ENCODE results near the gene ZAP70. TPM values are rescaled to one million over a fixed set of nuclear protein-coding genes. Genes with fewer than 3 reads are reported as not detected.

ZAP70 gene
- total RNA-seq, 1 donor from 2014 or later: 3.1 TPM

DNA sequence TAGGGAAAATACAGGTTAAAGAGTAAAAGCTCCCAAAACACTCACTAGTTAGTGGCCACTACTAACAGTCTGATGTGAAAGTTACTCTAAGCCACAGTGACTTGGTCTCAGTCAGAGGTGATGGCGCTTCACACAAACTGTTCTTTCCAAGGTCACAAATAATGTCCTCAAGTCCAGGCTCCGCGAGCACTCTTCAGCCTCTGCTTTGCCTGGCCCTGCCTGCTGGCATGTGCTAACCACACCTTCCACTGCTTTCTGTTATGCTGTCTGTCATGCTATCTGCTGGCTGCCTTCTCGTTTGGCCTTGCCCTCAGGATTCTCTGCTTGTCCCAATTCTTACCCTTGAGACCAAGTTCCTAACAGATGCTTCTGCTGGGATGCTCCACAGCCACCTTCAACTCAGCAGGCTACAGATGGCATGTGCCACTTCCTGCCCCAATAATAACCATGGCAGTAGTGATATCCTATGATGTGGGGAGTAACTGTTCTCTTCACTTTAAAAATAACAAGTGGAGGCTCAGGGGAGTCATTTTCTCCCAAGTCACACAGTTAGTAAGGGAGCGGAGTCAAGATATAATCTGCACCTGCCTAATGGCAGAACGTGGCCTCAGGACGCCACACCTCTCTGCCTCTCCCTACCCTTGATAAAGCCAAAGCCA is 75.7 kb downstream of the ZAP70 start:
- no peak overlapping the region for H3K4me3 Mint-ChIP-seq
- no peak overlapping the region for H3K27ac Mint-ChIP-seq
- H3K4me1 Mint-ChIP-seq: no peaks in the 10 kb centered on the region
- TF ChIP-seq, protein P1, sequence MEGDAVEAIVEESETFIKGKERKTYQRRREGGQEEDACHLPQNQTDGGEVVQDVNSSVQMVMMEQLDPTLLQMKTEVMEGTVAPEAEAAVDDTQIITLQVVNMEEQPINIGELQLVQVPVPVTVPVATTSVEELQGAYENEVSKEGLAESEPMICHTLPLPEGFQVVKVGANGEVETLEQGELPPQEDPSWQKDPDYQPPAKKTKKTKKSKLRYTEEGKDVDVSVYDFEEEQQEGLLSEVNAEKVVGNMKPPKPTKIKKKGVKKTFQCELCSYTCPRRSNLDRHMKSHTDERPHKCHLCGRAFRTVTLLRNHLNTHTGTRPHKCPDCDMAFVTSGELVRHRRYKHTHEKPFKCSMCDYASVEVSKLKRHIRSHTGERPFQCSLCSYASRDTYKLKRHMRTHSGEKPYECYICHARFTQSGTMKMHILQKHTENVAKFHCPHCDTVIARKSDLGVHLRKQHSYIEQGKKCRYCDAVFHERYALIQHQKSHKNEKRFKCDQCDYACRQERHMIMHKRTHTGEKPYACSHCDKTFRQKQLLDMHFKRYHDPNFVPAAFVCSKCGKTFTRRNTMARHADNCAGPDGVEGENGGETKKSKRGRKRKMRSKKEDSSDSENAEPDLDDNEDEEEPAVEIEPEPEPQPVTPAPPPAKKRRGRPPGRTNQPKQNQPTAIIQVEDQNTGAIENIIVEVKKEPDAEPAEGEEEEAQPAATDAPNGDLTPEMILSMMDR (IDR thresholded peaks at IDR 0.05; ENCODE audit: unreplicated experiment): no peak
- no peaks in the 10 kb centered on the region for H3K27me3 Mint-ChIP-seq (ENCODE audit: low read depth)
- H3K36me3 Mint-ChIP-seq: peaks cover 30% of the 10 kb centered on the region
- no peaks in the 10 kb centered on the region for H3K9me3 Mint-ChIP-seq
- no peak for DNase-seq (ENCODE audit: low spot score in 2 of 2, unreplicated experiment in 2 of 2)

Other genes starting within 250 kb of the ZAP70 start
- 64.5 to 67.9 TPM (median 67.5 TPM) in 3 replicates for gene ANKRD36B, start 123.7 kb upstream of the ZAP70 start, total RNA-seq
- gene COX5B, start 67.5 kb upstream of the ZAP70 start, total RNA-seq: 144 to 158 TPM (median 151 TPM) in 3 replicates
- gene ACTR1B, start 49.5 kb upstream of the ZAP70 start, total RNA-seq: 72.7 to 76.6 TPM (median 74.3 TPM) in 3 replicates
- 17.9 to 20.2 TPM (median 20.0 TPM) in 3 replicates for gene C2orf92, start 43.9 kb upstream of the ZAP70 start, total RNA-seq